ENCODE data around the gene CDC20.
"Not testable (repeated sequence)": the region's sequence is repeated elsewhere in the genome, so short reads cannot be mapped to it uniquely, and the experiment has no call there.

The CDC20 gene

DNA sequence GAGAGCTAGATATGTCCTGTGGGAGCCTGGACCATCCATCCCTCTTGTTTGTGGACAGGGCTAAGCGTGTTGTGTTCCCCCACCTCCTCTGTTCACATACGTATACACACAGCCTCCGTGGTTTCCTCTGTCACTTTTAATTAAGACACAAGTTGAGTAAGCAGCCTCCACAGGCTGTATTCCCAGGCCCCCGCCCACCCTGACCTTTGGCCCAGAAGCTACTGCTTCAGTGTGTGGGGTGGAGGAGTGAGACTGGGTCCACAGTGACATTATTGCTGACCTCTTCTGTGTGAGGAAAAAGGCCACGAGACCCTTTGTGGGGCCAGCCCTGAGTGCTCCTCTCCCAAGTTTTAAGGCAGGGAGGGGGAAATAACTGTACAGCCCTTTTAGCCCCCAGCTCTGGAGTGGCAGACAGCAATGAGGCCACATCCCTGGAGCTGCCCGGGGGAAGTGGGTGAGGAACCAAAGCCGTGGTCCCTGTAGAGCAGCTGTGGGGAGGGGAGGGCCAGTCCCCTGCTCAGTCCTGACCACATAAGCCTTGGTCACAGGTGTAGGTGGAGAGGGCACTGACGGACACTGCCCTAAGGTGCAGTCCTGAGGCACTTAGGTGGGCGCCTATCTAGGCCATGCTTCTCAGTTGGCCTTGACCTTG, 4.6 kb downstream of the CDC20 start:
- Histone ChIP-seq H3K27ac (ENCODE audit: low read length) (no peak overlapping the region), H3K36me3 (ENCODE audit: control insufficient read depth in 1 of 2, insufficient read depth in 2 of 2, low read length in 2 of 2) (peaks cover 35 to 47% of the 10 kb centered on the region in 2 donors), H3K4me1 (ENCODE audit: control insufficient read depth in 1 of 2, insufficient read depth in 2 of 2, low read length in 2 of 2) (peaks cover 11 to 26% of the 10 kb centered on the region in 2 donors)

DNA sequence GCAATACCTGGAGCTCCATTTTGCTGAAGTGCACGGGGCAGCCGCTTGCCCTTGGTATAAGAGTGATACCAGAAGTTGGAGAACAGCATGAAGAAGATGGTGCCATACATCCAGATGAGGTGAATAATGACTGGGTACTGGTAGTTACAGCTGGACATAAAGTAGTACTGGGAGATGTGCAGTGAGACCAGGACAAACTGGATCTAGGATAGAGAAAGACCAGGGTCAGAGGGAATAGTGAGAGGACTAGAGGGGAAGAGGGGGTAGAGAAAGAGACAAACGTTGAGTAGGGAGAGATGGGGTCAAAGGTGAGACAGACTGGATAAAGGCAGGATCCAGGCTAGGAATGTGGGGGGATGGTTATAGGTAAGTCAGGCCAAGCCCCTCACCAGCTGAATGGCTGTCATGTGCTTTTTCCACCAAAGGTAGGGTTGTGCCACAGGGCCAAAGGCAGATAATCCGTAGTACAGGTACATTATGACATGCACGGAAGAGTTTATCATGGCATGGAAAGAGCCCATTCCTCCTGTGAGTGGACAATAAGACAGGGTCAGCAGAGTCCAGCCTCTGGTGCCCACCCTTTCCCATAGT, 5.2 kb downstream of the CDC20 start:
- Histone ChIP-seq H3K27ac (ENCODE audit: low read length) (no peak overlapping the region), H3K4me3 (ENCODE audit: low read depth in 1 of 2, low read length in 2 of 2) (no peak overlapping the region), H3K36me3 (ENCODE audit: control insufficient read depth in 1 of 2, insufficient read depth in 2 of 2, low read length in 2 of 2) (peaks cover 35 to 47% of the 10 kb centered on the region in 2 donors), H3K4me1 (ENCODE audit: control insufficient read depth in 1 of 2, insufficient read depth in 2 of 2, low read length in 2 of 2) (peaks cover 16 to 29% of the 10 kb centered on the region in 2 donors), H3K27me3 (ENCODE audit: low read depth, low read length) (no peaks in the 10 kb centered on the region), H3K9me3 (ENCODE audit: control insufficient read depth in 1 of 2, low read length in 2 of 2) (no peaks in the 10 kb centered on the region)

More for the DNA sequence above, 4.6 kb downstream of the CDC20 start:
- H3K27me3 ChIP-seq (ENCODE audit: low read depth, low read length) = no peaks in the 10 kb centered on the region
- no peak overlapping the region for H3K4me3 ChIP-seq (ENCODE audit: low read depth in 1 of 2, low read length in 2 of 2)
- H3K9me3 ChIP-seq (ENCODE audit: control insufficient read depth in 1 of 2, low read length in 2 of 2) = no peaks in the 10 kb centered on the region

DNA sequence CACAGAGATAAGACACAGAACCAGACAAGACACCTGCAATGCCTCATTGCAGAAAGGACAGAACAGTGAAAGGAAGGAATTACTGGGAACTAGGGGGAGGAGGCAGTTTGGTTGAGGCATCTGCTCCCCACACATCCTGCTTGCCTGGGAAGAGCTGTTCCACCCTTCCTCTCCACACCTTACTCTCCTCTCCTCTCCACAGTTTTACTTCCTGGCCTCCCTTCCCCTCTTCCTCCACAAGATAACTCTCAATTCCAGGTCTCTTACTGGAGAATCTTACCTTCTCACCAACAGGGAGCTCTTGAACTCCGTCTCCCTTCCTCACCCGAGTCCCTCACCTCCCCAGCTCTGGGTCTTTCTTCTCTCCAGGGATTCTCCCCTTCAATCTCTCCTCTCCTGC, 6.9 kb downstream of the CDC20 start:
- peaks cover 16 to 26% of the 10 kb centered on the region in 2 donors for H3K4me1 ChIP-seq (ENCODE audit: control insufficient read depth in 1 of 2, insufficient read depth in 2 of 2, low read length in 2 of 2)
- peak overlapping the region; percentile 10 for H3K27ac ChIP-seq (ENCODE audit: low read length)
- no peaks in the 10 kb centered on the region for H3K27me3 ChIP-seq (ENCODE audit: low read depth, low read length)
- peaks cover 29 to 47% of the 10 kb centered on the region in 2 donors for H3K36me3 ChIP-seq (ENCODE audit: control insufficient read depth in 1 of 2, insufficient read depth in 2 of 2, low read length in 2 of 2)
- H3K9me3 ChIP-seq (ENCODE audit: control insufficient read depth in 1 of 2, low read length in 2 of 2) = no peaks in the 10 kb centered on the region
- peak overlapping the region in 1 of 2 donors; percentile 2 for H3K4me3 ChIP-seq (ENCODE audit: low read depth in 1 of 2, low read length in 2 of 2)

DNA sequence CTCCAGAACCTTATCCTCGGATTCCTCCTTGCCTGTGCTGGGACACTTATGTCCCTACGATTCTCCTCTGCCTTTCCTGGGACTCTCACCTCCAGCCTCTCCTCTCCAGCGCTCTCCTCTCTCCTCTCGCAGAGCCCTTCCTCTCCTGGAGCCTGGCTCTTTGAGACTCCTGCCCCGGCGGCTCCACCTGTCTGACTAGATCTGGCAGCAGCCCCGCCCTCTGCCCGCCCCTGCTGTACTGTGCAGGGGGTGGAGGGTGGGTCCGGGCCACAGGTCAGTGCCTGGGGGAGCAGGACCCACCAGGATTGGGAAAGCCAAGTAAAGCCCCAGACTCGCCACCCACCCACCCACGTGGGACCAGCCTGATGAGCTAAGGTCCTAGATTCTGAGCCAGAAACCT, 7.4 kb downstream of the CDC20 start:
- Histone ChIP-seq H3K27ac (ENCODE audit: low read length) (peak overlapping the region; percentile 83), H3K36me3 (ENCODE audit: control insufficient read depth in 1 of 2, insufficient read depth in 2 of 2, low read length in 2 of 2) (peaks cover 28 to 46% of the 10 kb centered on the region in 2 donors), H3K4me3 (ENCODE audit: low read depth in 1 of 2, low read length in 2 of 2) (peak overlapping the region; percentile 78 to 91), H3K4me1 (ENCODE audit: control insufficient read depth in 1 of 2, insufficient read depth in 2 of 2, low read length in 2 of 2) (peaks cover 16 to 26% of the 10 kb centered on the region in 2 donors), H3K27me3 (ENCODE audit: low read depth, low read length) (no peaks in the 10 kb centered on the region), H3K9me3 (ENCODE audit: control insufficient read depth in 1 of 2, low read length in 2 of 2) (no peaks in the 10 kb centered on the region)

DNA sequence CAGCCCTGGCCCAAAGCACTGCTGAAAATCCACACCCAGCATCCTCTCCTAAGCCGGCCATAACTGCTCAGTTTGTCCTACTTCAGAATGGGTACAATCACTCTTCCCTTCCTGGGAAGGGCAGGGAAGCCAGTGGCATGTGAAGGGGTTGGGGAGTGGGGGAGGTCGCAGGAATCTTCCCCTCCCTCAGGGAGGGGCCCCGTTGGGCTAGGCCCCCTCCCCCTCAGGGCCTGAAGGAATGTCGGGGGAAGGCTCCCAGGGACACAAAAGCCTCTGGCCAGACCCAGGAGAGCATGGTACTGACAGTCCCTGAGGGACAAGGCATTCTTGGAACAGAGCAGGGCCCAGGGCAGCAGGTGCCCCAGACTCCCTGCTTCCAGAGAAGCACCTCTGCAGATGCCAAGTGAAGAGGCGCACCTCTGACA, 7.8 kb downstream of the CDC20 start:
- Histone ChIP-seq H3K27ac (ENCODE audit: low read length) (peak overlapping the region; percentile 83), H3K4me1 (ENCODE audit: control insufficient read depth in 1 of 2, insufficient read depth in 2 of 2, low read length in 2 of 2) (peaks cover 16 to 26% of the 10 kb centered on the region in 2 donors), H3K27me3 (ENCODE audit: low read depth, low read length) (no peaks in the 10 kb centered on the region), H3K36me3 (ENCODE audit: control insufficient read depth in 1 of 2, insufficient read depth in 2 of 2, low read length in 2 of 2) (peaks cover 23 to 41% of the 10 kb centered on the region in 2 donors), H3K9me3 (ENCODE audit: control insufficient read depth in 1 of 2, low read length in 2 of 2) (no peaks in the 10 kb centered on the region), H3K4me3 (ENCODE audit: low read depth in 1 of 2, low read length in 2 of 2) (peak overlapping the region; percentile 78 to 91)

DNA sequence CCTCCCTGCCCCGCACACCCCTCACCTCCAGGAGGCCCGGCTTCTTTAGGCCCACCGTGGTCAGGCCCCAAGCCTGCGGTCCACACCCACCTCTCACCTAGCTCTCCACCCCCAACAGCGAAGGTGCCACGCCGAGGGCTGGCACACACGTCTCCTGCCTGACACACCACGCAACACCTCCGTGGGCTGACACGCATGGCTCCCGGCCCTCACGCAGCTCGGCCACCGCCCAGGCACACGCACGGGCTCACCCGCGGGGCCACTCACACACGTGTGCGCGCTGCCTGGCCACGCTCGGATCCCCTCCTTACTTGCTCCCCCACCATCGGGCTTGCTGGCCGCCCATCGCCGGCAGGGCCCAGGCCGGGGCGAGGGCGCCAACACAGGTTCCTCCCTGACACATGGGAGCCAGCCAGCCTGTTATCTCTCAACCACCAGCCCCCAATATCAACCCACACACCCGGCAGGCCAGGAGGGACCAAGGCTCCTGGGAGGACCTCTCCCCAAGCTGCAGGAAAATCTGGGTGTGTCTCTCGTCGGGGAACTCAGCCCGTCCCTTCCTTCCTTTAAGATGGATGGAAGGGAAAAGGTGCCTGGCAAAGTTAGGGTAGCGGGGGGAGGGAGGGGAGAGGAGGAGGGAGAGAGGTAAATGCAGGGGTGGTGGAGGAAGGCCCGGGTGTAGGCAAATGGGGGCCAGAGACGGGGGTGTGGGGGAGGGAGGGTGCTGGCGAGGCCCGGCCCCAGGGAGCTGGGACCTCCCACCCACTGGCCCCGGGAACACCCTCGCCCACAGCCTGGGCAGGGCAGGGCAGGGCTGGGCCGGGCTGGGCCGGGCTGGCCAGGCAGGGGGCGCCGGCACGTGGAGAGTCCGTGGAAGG, 8.5 kb downstream of the CDC20 start:
- Histone ChIP-seq H3K27ac (ENCODE audit: low read length) (peak overlapping the region; percentile 83), H3K36me3 (ENCODE audit: control insufficient read depth in 1 of 2, insufficient read depth in 2 of 2, low read length in 2 of 2) (peaks cover 17 to 35% of the 10 kb centered on the region in 2 donors), H3K4me3 (ENCODE audit: low read depth in 1 of 2, low read length in 2 of 2) (peak overlapping the region; percentile 78 to 91), H3K27me3 (ENCODE audit: low read depth, low read length) (no peaks in the 10 kb centered on the region), H3K9me3 (ENCODE audit: control insufficient read depth in 1 of 2, low read length in 2 of 2) (no peaks in the 10 kb centered on the region), H3K4me1 (ENCODE audit: control insufficient read depth in 1 of 2, insufficient read depth in 2 of 2, low read length in 2 of 2) (peaks cover 16 to 26% of the 10 kb centered on the region in 2 donors)

DNA sequence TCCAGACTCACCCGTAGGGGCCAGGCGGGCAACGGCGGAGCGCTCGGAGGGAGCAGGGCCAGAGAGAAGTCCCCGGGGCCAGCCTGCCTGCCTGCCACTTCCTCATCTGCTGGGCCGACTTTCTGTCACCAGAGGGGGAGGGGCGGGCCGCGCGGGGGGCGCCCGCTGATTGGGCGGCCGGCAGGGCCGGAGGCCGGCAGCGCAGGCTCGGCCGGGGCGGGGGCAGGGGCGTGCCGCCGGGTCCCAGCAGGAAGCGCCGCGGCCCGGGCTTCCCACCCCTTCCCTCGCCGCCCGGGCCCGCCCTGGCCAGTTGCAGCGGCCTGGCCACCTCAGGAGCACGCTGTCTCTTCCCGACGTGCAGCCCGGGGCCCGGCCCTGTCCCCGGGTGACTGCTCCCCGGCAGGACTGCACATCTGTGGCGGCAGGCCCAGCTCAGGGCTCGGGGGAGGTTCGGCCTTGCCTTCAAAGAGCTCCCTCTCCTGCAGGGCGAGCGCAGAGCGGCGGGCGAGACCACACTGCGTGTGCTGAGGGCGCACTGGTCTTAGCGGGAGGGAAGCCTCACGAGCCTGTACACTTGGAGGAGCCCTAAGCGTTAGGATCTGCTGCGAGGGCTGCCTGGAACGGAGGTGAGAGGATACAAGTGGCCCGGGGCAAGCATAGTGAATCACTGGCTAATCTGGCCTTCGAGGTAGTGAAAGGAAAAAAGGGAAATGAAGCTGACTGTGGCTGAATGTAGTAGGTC, 9.3 kb downstream of the CDC20 start, which contains the start of gene ELOVL1:
ELOVL1 (minus strand) TSS at position 108 of the 742 bp plus-strand sequence. CDS start 2,402 bp downstream, outside the sequence.
- Histone ChIP-seq H3K27me3 (ENCODE audit: low read depth, low read length) (no peaks in the 10 kb centered on the region), H3K27ac (ENCODE audit: low read length) (peak within 1 kb of the TSS; percentile 93), H3K9me3 (ENCODE audit: control insufficient read depth in 1 of 2, low read length in 2 of 2) (no peaks in the 10 kb centered on the region), H3K4me1 (ENCODE audit: control insufficient read depth in 1 of 2, insufficient read depth in 2 of 2, low read length in 2 of 2) (peaks cover 16 to 26% of the 10 kb centered on the region in 2 donors), H3K36me3 (ENCODE audit: control insufficient read depth in 1 of 2, insufficient read depth in 2 of 2, low read length in 2 of 2) (peaks cover 16 to 34% of the 10 kb centered on the region in 2 donors), H3K4me3 (ENCODE audit: low read depth in 1 of 2, low read length in 2 of 2) (peak within 1 kb of the TSS; percentile 78 to 91)

DNA sequence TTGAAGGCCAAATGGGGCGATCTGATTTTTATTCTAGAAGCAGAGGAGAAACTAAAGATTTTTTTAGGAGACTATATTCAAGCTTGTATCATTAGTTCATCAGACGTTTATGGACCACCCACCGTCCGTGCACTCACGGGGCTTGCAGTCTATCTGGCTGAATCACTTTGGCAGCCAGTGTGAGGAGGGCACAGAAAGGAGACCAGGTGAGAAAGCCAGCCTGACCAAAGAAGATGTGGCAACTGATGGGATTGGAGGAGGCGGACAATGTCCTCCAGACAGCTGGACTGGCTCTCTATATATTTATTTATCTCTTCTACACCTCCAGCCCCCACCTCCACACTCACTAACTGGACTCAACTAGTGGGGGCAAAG, 9.9 kb downstream of the CDC20 start:
- no peaks in the 10 kb centered on the region for H3K9me3 ChIP-seq (ENCODE audit: control insufficient read depth in 1 of 2, low read length in 2 of 2)
- H3K27ac ChIP-seq (ENCODE audit: low read length) = peak overlapping the region; percentile 93
- no peaks in the 10 kb centered on the region for H3K27me3 ChIP-seq (ENCODE audit: low read depth, low read length)
- peak overlapping the region; percentile 70 to 91 for H3K4me3 ChIP-seq (ENCODE audit: low read depth in 1 of 2, low read length in 2 of 2)
- peaks cover 12 to 28% of the 10 kb centered on the region in 2 donors for H3K36me3 ChIP-seq (ENCODE audit: control insufficient read depth in 1 of 2, insufficient read depth in 2 of 2, low read length in 2 of 2)
- H3K4me1 ChIP-seq (ENCODE audit: control insufficient read depth in 1 of 2, insufficient read depth in 2 of 2, low read length in 2 of 2) = peaks cover 16 to 26% of the 10 kb centered on the region in 2 donors

DNA sequence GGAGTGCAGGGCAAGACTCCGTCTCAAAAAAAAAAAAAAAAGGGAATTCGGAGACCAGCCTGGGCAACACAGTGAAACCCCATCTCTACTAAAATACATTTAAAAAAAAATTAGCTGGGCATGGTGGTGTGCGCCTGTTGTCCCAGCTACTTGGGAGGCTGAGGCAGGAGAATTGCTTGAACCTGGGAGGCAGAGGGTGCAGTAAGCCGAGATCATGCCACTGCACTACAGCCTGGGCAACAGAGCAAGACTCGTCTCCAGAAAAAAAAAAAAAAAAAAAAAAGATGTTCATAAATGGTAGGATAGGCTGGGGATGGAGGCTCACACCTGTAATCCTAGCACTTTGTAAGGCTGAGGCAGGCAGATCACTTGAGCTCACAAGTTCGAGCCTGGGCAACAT, 11.0 kb downstream of the CDC20 start:
- not testable (repeated sequence) for H3K27me3 ChIP-seq (ENCODE audit: low read depth, low read length); H3K4me3 ChIP-seq (ENCODE audit: low read depth in 1 of 2, low read length in 2 of 2); H3K9me3 ChIP-seq (ENCODE audit: control insufficient read depth in 1 of 2, low read length in 2 of 2); H3K27ac ChIP-seq (ENCODE audit: low read length)
- Histone ChIP-seq H3K36me3 (ENCODE audit: control insufficient read depth in 1 of 2, insufficient read depth in 2 of 2, low read length in 2 of 2) (peaks cover under 1 to 17% of the 10 kb centered on the region in 2 donors), H3K4me1 (ENCODE audit: control insufficient read depth in 1 of 2, insufficient read depth in 2 of 2, low read length in 2 of 2) (peaks cover 16 to 26% of the 10 kb centered on the region in 2 donors)

DNA sequence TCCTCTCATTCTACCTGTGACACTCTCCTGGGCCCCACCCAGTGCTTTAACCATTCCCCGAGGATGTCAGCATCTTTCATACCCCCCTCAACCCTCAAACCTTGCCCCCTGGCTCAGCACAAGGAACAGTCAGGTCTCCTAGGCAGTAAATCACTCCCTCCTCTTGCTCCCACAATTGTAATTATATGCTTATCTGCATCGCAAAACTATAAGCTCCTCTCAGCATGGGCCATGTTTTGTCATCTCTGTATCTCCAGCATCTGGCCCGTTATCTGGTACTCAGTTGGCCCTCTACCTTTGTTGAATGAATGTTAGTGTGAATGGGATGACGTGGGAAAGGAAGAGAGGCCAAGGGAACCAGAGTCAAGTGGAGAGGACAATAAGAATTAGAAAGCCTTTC, 11.8 kb downstream of the CDC20 start:
- peaks cover 16 to 22% of the 10 kb centered on the region in 2 donors for H3K4me1 ChIP-seq (ENCODE audit: control insufficient read depth in 1 of 2, insufficient read depth in 2 of 2, low read length in 2 of 2)
- H3K27me3 ChIP-seq (ENCODE audit: low read depth, low read length) = no peaks in the 10 kb centered on the region
- H3K27ac ChIP-seq (ENCODE audit: low read length) = no peak overlapping the region
- no peaks in the 10 kb centered on the region for H3K9me3 ChIP-seq (ENCODE audit: control insufficient read depth in 1 of 2, low read length in 2 of 2)
- no peak overlapping the region for H3K4me3 ChIP-seq (ENCODE audit: low read depth in 1 of 2, low read length in 2 of 2)
- peaks cover 0 to 9% of the 10 kb centered on the region in 2 donors for H3K36me3 ChIP-seq (ENCODE audit: control insufficient read depth in 1 of 2, insufficient read depth in 2 of 2, low read length in 2 of 2)
